Naive thymus-derived CD4-positive, alpha-beta T cell (primary cell): ENCODE measurements around the gene CCL13. TPM values are rescaled to one million over a fixed set of nuclear protein-coding genes. Genes with fewer than 3 reads are reported as not detected.
A peak's percentile ranks its signal among the peaks of the same experiment; 100 is the strongest.

Experiments
- ATAC-seq: fragments of 150-1000 bp; cut with Tn5 transposase; 2 replicates; pipeline ENCODE4 v1.10.0; 2021; ENCODE audit warnings: mild to moderate bottlenecking, moderate library complexity
- CTCF ChIA-PET: fragments of 350-600 bp; sonication (Branson Sonifier 250); formaldehyde crosslinking; loops from one replicate; lab custom pipeline; 2021; ENCODE audit warnings: antibody characterized with exemption; lab: Charles Lee
- POLR2A ChIA-PET: fragments of 350-600 bp; sonication (Branson Sonifier 250); formaldehyde crosslinking; loops from one replicate; lab custom pipeline; 2021; ENCODE audit warnings: antibody characterized with exemption, inconsistent platforms; lab: Charles Lee
- DNase-seq, 9 donors: peaks; one replicate each; pipeline versions ENCODE4 v3.0.0 to v3.0.0-alpha.2; 2020 to 2022; ENCODE audit warnings: mixed read lengths in 1 of 9
- H3K27ac ChIP-seq: one replicate; pipeline ENCODE4 v1.7.0; 2013; ENCODE audit warnings: mild to moderate bottlenecking, low read depth, low read length, moderate library complexity
- H3K27me3 ChIP-seq, 2 donors: one replicate each; pipeline ENCODE4 v1.7.0; 2013; ENCODE audit warnings: low read length in 2 of 2, mild to moderate bottlenecking in 2 of 2, moderate library complexity in 2 of 2; ENCODE audit not compliant: control insufficient read depth in 2 of 2, insufficient read depth in 2 of 2
- H3K36me3 ChIP-seq, 3 experiments: 1 replicate in 2 of 3; 2 replicates in 1 of 3; pipeline ENCODE4 v1.7.0; 2013; ENCODE audit warnings: low read length in 3 of 3, mild to moderate bottlenecking in 3 of 3, moderate library complexity in 1 of 3; ENCODE audit not compliant: insufficient read depth in 3 of 3, control insufficient read depth in 2 of 3
- H3K4me1 ChIP-seq, 2 donors: one replicate each; pipeline ENCODE4 v1.7.0; 2013; ENCODE audit warnings: low read length in 2 of 2, mild to moderate bottlenecking in 2 of 2, moderate library complexity in 1 of 2; ENCODE audit not compliant: control insufficient read depth in 2 of 2, insufficient read depth in 2 of 2
- H3K4me3 ChIP-seq: 2 replicates; pipeline ENCODE4 v1.7.0; 2013; ENCODE audit warnings: mild to moderate bottlenecking, low read length
- H3K9me3 ChIP-seq, 3 experiments: 1 replicate in 2 of 3; 2 replicates in 1 of 3; pipeline ENCODE4 v1.7.0; 2013; ENCODE audit warnings: low read length in 3 of 3; ENCODE audit not compliant: control insufficient read depth in 2 of 3
- H3K27ac Mint-ChIP-seq, 9 donors: one replicate each; pipeline ENCODE4 v1.8.0; 2020 to 2022; ENCODE audit warnings: mixed read lengths in 9 of 9, mild to moderate bottlenecking in 8 of 9, moderate library complexity in 5 of 9, inconsistent platforms in 2 of 9
- H3K27me3 Mint-ChIP-seq, 5 donors: one replicate each; pipeline ENCODE4 v1.8.0; 2021 to 2022; ENCODE audit warnings: mixed read lengths in 5 of 5, mild to moderate bottlenecking in 1 of 5
- H3K36me3 Mint-ChIP-seq, 5 donors: one replicate each; pipeline ENCODE4 v1.8.0; 2020 to 2022; ENCODE audit warnings: mixed read lengths in 5 of 5, mild to moderate bottlenecking in 3 of 5, inconsistent platforms in 1 of 5
- H3K4me1 Mint-ChIP-seq, 7 donors: one replicate each; pipeline ENCODE4 v1.8.0; 2020 to 2022; ENCODE audit warnings: mixed read lengths in 7 of 7, mild to moderate bottlenecking in 3 of 7, inconsistent platforms in 1 of 7
- H3K4me3 Mint-ChIP-seq, 10 donors: one replicate each; pipeline ENCODE4 v1.8.0; 2020 to 2022; ENCODE audit warnings: mild to moderate bottlenecking in 10 of 10, mixed read lengths in 10 of 10, moderate library complexity in 6 of 10, inconsistent platforms in 2 of 10
- H3K9me3 Mint-ChIP-seq, 11 donors: one replicate each; pipeline ENCODE4 v1.8.0; 2020 to 2022; ENCODE audit warnings: mixed read lengths in 11 of 11, mild to moderate bottlenecking in 4 of 11, inconsistent platforms in 1 of 11, moderate library complexity in 1 of 11
- intact Hi-C, 2 donors: fragments of 100-400 bp; cut with micrococcal nuclease; formaldehyde crosslinking; loops; one replicate each; pipeline ENCODE4 v1.15.1; 2023
- polyA plus RNA-seq, 2 donors: library from polyadenylated mRNA; unstranded; fragments of 300-500 nt; fragmentation: Illumina TruSeq; gene quantifications; one replicate each; pipeline ENCODE4 v1.2.3, GENCODE V29; 2021
- total RNA-seq, 6 experiments: library from RNA in 5 of 6; stranded (reverse) in 5 of 6; gene quantifications; 1 replicate in 5 of 6; 2 replicates in 1 of 6; pipeline ENCODE4 v1.2.3 and lab custom pipeline; 2021 to 2026

The CCL13 gene
- total and polyA plus RNA-seq, 7 experiments from 2014 or later: not detected

DNA sequence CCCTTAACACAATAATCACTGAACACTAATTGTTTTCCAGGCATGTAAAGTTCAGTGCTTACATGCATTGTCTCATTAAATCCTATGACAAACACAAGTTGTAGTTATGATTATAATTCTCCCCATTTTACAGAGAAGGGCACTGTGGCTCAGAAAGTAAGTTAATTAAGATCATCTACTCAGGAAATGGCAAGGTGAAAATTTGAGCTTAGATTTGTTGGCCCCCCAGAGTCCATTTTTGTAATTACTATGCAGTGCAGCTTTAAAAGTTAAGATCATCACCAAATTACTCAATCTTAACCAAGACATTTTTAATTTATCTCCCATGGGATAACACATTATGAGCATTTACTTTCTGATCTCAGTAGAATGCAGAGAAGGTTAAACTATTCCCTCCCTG, 41.0 kb downstream of the CCL13 start:
- H3K27me3 Mint-ChIP-seq: peaks cover 14 to 39% (median 16%) of the 10 kb centered on the region in 5 donors

DNA sequence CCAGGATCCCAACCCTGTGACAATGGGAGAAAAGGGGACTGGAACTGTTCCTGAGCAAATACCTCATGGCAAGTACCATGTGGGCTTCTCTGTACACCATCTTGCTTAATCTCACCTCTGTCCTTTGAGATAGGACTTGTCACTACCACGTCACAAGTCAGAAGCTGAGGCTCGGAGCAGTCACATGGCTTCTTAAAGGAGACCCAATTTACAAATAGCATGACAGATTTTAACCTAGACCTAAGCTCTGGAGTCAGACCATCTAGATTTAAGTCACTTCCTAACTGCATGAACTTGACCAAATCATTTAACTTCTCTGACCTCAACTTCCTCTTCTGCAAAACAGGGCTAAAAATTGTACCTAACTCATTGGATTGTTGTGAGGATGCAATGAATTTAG, 42.7 kb downstream of the CCL13 start:
- intact Hi-C loops: no loop called here
- no peaks in the 10 kb centered on the region for H3K27me3 ChIP-seq
- H3K9me3 ChIP-seq: no peaks in the 10 kb centered on the region
- peaks cover 14 to 39% (median 16%) of the 10 kb centered on the region in 5 donors for H3K27me3 Mint-ChIP-seq
- H3K4me1 Mint-ChIP-seq: peaks cover 0 to 32% (median 0%) of the 10 kb centered on the region in 7 donors
- ChIA-PET POLR2A (no interaction called here), CTCF (interaction anchor here (0.6 to 1.0 kb wide), 2 partner anchors 18 to 688 kb away, joined by 5 to 6 read pairs; no protein-coding TSS in a partner anchor)
- H3K4me3 Mint-ChIP-seq: no peak overlapping the region
- no peak overlapping the region for H3K4me3 ChIP-seq
- no peak for DNase-seq
- H3K27ac ChIP-seq: no peak overlapping the region
- H3K9me3 Mint-ChIP-seq: no peaks in the 10 kb centered on the region
- peak overlapping the region in 1 of 9 donors; percentile 19 for H3K27ac Mint-ChIP-seq
- H3K36me3 Mint-ChIP-seq: peaks cover 0 to 3% (median 0%) of the 10 kb centered on the region in 5 donors
- H3K4me1 ChIP-seq: no peaks in the 10 kb centered on the region
- peak; percentile 83 for ATAC-seq
- H3K36me3 ChIP-seq: no peaks in the 10 kb centered on the region

More for the DNA sequence above, 41.0 kb downstream of the CCL13 start:
- no peak for DNase-seq
- intact Hi-C loops: no loop called here
- Histone ChIP-seq H3K9me3 (no peaks in the 10 kb centered on the region), H3K4me3 (no peak overlapping the region), H3K27me3 (no peaks in the 10 kb centered on the region), H3K27ac (no peak overlapping the region), H3K36me3 (no peaks in the 10 kb centered on the region), H3K4me1 (no peaks in the 10 kb centered on the region)
- ChIA-PET POLR2A (no interaction called here), CTCF (no interaction called here)
- H3K4me3 Mint-ChIP-seq: no peak overlapping the region
- no peak for ATAC-seq
- H3K36me3 Mint-ChIP-seq: peaks cover 0 to 4% (median 0%) of the 10 kb centered on the region in 5 donors
- no peaks in the 10 kb centered on the region for H3K9me3 Mint-ChIP-seq
- H3K4me1 Mint-ChIP-seq: peaks cover 0 to 32% (median 0%) of the 10 kb centered on the region in 7 donors
- H3K27ac Mint-ChIP-seq: no peak overlapping the region

DNA sequence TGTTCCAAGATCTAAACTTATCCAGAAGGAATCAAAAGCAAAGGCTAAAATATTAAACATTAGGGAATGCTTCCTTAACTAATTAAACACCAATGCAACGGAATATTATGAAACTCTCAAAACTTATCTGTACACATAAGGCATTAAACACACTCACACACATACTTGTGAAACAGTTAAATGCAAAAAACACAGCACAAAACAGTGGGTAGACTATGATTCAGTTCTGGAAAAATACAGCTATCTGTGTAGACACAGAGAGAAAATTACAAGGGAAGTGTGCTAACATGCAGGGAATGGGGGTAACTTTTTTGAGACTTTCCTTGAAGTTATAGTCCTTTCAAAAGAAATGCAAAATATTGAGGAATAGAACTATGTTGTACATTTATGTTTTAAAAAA, 43.4 kb downstream of the CCL13 start:
- Mint-ChIP-seq H3K9me3 (no peaks in the 10 kb centered on the region), H3K27me3 (peaks cover 14 to 38% (median 17%) of the 10 kb centered on the region in 5 donors), H3K4me3 (no peak overlapping the region), H3K4me1 (peaks cover 0 to 32% (median 0%) of the 10 kb centered on the region in 7 donors), H3K36me3 (peaks cover 0 to 2% (median 0%) of the 10 kb centered on the region in 5 donors), H3K27ac (no peak overlapping the region)
- no peak for ATAC-seq
- no peak for DNase-seq
- H3K9me3 ChIP-seq: no peaks in the 10 kb centered on the region
- ChIA-PET CTCF (interaction anchor here (1.0 to 1.1 kb wide), 2 partner anchors 17 to 38 kb away, joined by 3 to 6 read pairs; no protein-coding TSS in a partner anchor), POLR2A (no interaction called here)
- intact Hi-C loops: no loop called here
- H3K4me1 ChIP-seq: no peaks in the 10 kb centered on the region
- no peak overlapping the region for H3K4me3 ChIP-seq
- no peaks in the 10 kb centered on the region for H3K36me3 ChIP-seq
- H3K27me3 ChIP-seq: no peaks in the 10 kb centered on the region
- no peak overlapping the region for H3K27ac ChIP-seq

DNA sequence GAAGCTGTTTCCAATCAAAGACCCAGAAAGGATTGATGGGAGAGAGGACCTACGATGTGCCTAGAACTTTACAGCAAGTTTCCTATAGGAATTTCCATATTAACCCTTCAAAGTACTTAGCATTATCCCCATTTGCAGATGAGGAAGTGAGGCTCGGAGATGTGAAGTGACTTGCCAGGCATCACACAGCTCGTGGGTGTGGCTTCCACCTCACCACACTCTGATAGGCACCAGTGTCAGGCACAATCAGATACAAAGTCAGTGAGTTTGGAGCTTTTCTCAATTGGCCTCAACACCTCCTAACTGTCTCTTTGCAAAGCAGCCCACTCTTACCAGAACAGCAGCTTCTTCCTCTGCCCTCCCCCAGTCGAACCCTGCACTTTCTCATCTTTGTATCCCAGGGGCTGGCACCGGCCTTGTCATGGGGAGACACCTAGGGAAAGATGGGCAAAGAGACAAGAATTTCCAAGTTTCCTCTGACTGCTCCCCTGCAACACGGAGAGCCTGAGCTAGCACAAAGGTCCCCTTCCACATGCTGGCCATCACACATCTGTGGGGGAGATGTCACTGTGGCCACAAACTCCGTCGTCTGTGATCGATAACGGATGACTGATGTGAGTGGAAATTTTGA, 44.1 kb downstream of the CCL13 start:
- intact Hi-C loops: no loop called here
- Histone ChIP-seq H3K27ac (no peak overlapping the region), H3K4me3 (no peak overlapping the region), H3K36me3 (no peaks in the 10 kb centered on the region), H3K9me3 (no peaks in the 10 kb centered on the region), H3K27me3 (no peaks in the 10 kb centered on the region), H3K4me1 (no peaks in the 10 kb centered on the region)
- CTCF ChIA-PET: interaction anchor here (1.0 to 1.1 kb wide), 2 partner anchors 16 to 38 kb away, joined by 3 to 6 read pairs; no protein-coding TSS in a partner anchor
- Mint-ChIP-seq H3K27me3 (peaks cover 8 to 31% (median 24%) of the 10 kb centered on the region in 5 donors), H3K27ac (no peak overlapping the region), H3K4me1 (peaks cover 0 to 32% (median 0%) of the 10 kb centered on the region in 7 donors), H3K36me3 (peaks cover 0 to under 1% (median 0%) of the 10 kb centered on the region in 5 donors), H3K9me3 (no peaks in the 10 kb centered on the region), H3K4me3 (no peak overlapping the region)
- POLR2A ChIA-PET: no interaction called here
- no peak for DNase-seq
- no peak for ATAC-seq

DNA sequence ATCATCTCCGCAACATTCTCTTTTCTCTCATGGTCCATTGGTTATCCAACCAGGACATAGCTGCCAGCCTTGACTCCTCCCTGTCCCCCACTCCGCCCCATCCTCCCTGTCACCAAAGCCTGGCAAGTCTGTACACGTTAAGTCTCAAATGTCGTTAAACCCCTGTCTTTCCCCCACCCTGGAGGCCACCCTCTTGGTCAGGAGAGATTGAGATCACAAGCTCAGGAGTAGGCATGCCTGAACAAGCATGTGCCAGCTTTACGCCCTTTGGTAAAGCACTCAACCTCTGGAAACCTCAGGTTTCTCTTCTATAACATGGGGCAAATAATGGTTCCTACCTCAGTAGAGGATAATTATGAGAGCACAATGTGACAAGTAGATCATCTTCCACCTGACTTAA, 44.9 kb downstream of the CCL13 start:
- peaks cover 0 to 32% (median 0%) of the 10 kb centered on the region in 7 donors for H3K4me1 Mint-ChIP-seq
- no peaks in the 10 kb centered on the region for H3K4me1 ChIP-seq
- CTCF ChIA-PET: no interaction called here
- peak overlapping the region in 1 of 9 donors; percentile 56 for H3K27ac Mint-ChIP-seq
- H3K9me3 ChIP-seq: no peaks in the 10 kb centered on the region
- no peaks in the 10 kb centered on the region for H3K36me3 Mint-ChIP-seq
- peaks cover 8 to 28% (median 24%) of the 10 kb centered on the region in 5 donors for H3K27me3 Mint-ChIP-seq
- H3K4me3 ChIP-seq: no peak overlapping the region
- no peak for ATAC-seq
- no peak overlapping the region for H3K27ac ChIP-seq
- no peak overlapping the region for H3K4me3 Mint-ChIP-seq
- no peaks in the 10 kb centered on the region for H3K36me3 ChIP-seq
- intact Hi-C loops: no loop called here
- H3K27me3 ChIP-seq: no peaks in the 10 kb centered on the region
- no peak for DNase-seq
- no peaks in the 10 kb centered on the region for H3K9me3 Mint-ChIP-seq
- POLR2A ChIA-PET: no interaction called here

DNA sequence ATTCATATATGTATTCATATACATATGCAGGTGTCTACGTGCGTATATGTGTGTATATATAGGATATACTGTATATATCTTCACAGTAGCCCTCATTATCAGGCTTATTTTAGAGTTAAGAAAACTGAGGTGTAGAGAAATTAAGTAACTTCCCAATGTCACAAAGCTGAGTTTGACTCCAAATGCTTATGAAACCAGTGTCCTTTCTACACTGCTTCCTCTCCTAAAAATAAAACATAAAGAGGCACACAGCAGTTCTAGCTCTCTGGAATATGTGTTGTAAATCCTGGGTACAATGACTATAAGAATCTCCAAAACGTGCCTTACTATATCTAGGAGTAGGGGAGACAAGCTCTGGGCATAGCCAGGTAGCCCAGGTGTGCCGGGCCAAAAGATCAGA, 46.7 kb downstream of the CCL13 start:
- ATAC-seq: no peak
- H3K36me3 Mint-ChIP-seq: no peaks in the 10 kb centered on the region
- peaks cover 0 to 23% (median 0%) of the 10 kb centered on the region in 7 donors for H3K4me1 Mint-ChIP-seq
- no peak overlapping the region for H3K27ac Mint-ChIP-seq
- no peak overlapping the region for H3K27ac ChIP-seq
- no peak overlapping the region for H3K4me3 ChIP-seq
- no peaks in the 10 kb centered on the region for H3K27me3 ChIP-seq
- no peaks in the 10 kb centered on the region for H3K9me3 Mint-ChIP-seq
- no peaks in the 10 kb centered on the region for H3K4me1 ChIP-seq
- H3K27me3 Mint-ChIP-seq: peaks cover 4 to 24% (median 13%) of the 10 kb centered on the region in 5 donors
- intact Hi-C loops: no loop called here
- H3K36me3 ChIP-seq: no peaks in the 10 kb centered on the region
- no peak for DNase-seq
- no peaks in the 10 kb centered on the region for H3K9me3 ChIP-seq
- CTCF ChIA-PET: no interaction called here
- POLR2A ChIA-PET: no interaction called here
- no peak overlapping the region for H3K4me3 Mint-ChIP-seq

DNA sequence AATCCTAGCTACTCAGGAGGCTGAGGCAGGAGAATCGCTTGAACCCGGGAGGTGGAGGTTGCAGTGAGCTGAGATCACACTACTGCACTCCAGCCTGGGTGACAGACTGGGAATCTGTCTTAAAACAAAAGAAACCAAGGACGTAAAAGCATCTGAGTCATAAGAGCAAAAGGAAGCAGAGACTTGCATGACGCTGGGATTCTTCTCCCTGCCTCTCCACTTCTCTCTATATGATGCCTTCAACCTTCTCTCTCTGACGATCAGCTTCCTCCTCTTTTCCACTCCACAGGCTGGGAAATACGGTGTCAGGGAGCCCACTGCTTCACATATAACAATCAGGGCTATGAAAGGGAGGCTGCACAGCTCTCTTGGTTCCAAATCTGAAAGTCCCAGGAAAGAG, 49.9 kb downstream of the CCL13 start:
- no peaks in the 10 kb centered on the region for H3K36me3 ChIP-seq
- Mint-ChIP-seq H3K4me1 (peaks cover 0 to 3% (median 0%) of the 10 kb centered on the region in 7 donors), H3K27me3 (peaks cover 21 to 44% (median 25%) of the 10 kb centered on the region in 5 donors), H3K36me3 (no peaks in the 10 kb centered on the region), H3K4me3 (no peak overlapping the region), H3K9me3 (peaks cover 0 to 1% (median 0%) of the 10 kb centered on the region in 11 donors), H3K27ac (no peak overlapping the region)
- H3K27me3 ChIP-seq: no peaks in the 10 kb centered on the region
- no peaks in the 10 kb centered on the region for H3K9me3 ChIP-seq
- H3K4me3 ChIP-seq: no peak overlapping the region
- ChIA-PET CTCF (no interaction called here), POLR2A (no interaction called here)
- no peaks in the 10 kb centered on the region for H3K4me1 ChIP-seq
- ATAC-seq (no peak), DNase-seq (no peak)
- intact Hi-C loops: no loop called here
- no peak overlapping the region for H3K27ac ChIP-seq
